Measurements from ENCODE around the gene R3HDML.

DNA sequence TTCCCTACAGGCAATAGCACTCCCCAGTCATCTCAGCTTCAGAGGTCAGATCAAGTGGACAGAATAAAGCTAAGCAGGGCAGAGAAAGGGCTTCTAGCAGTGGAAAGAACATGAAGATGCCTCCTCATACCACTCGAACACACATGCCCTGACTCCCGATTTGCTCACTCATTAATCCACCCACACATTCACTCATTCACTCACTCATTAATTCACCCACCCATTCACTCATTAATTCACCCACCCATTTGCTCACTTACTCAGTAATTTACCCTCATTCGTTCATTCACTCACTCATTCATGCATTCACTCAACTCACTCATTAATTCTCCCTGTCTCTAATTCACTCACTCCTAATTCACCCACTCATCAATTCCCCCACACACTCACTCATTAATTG is 62.6 kb downstream of the R3HDML start:
- TF ChIP-seq, protein P1, sequence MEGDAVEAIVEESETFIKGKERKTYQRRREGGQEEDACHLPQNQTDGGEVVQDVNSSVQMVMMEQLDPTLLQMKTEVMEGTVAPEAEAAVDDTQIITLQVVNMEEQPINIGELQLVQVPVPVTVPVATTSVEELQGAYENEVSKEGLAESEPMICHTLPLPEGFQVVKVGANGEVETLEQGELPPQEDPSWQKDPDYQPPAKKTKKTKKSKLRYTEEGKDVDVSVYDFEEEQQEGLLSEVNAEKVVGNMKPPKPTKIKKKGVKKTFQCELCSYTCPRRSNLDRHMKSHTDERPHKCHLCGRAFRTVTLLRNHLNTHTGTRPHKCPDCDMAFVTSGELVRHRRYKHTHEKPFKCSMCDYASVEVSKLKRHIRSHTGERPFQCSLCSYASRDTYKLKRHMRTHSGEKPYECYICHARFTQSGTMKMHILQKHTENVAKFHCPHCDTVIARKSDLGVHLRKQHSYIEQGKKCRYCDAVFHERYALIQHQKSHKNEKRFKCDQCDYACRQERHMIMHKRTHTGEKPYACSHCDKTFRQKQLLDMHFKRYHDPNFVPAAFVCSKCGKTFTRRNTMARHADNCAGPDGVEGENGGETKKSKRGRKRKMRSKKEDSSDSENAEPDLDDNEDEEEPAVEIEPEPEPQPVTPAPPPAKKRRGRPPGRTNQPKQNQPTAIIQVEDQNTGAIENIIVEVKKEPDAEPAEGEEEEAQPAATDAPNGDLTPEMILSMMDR (IDR thresholded peaks at IDR 0.05; ENCODE audit: insufficient read depth, low read length) = no peak
- TF ChIP-seq, protein P2, sequence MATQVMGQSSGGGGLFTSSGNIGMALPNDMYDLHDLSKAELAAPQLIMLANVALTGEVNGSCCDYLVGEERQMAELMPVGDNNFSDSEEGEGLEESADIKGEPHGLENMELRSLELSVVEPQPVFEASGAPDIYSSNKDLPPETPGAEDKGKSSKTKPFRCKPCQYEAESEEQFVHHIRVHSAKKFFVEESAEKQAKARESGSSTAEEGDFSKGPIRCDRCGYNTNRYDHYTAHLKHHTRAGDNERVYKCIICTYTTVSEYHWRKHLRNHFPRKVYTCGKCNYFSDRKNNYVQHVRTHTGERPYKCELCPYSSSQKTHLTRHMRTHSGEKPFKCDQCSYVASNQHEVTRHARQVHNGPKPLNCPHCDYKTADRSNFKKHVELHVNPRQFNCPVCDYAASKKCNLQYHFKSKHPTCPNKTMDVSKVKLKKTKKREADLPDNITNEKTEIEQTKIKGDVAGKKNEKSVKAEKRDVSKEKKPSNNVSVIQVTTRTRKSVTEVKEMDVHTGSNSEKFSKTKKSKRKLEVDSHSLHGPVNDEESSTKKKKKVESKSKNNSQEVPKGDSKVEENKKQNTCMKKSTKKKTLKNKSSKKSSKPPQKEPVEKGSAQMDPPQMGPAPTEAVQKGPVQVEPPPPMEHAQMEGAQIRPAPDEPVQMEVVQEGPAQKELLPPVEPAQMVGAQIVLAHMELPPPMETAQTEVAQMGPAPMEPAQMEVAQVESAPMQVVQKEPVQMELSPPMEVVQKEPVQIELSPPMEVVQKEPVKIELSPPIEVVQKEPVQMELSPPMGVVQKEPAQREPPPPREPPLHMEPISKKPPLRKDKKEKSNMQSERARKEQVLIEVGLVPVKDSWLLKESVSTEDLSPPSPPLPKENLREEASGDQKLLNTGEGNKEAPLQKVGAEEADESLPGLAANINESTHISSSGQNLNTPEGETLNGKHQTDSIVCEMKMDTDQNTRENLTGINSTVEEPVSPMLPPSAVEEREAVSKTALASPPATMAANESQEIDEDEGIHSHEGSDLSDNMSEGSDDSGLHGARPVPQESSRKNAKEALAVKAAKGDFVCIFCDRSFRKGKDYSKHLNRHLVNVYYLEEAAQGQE (IDR thresholded peaks at IDR 0.05; ENCODE audit: insufficient replicate concordance, low read depth) = no peak

Data from HL-60 (cell line).